T-helper 2 cell treated with Interferon-gamma antibody and Interleukin-4, amounts not matched to agents 5 μg/mL and 100 μg/mL, for 36 hours (primary cell): ENCODE results near the gene TRMT61A.
A peak's percentile ranks its signal among the peaks of the same experiment; 100 is the strongest.

Experiments used
- DNase-seq: peaks from one replicate; pipeline ENCODE4 v3.0.0; 2021; ENCODE audit warnings: low spot score
- H3K27ac Mint-ChIP-seq: one replicate; pipeline ENCODE4 v1.8.0; 2021; ENCODE audit warnings: mild to moderate bottlenecking, mixed read lengths
- H3K27me3 Mint-ChIP-seq: one replicate; pipeline ENCODE4 v1.8.0; 2021; ENCODE audit warnings: low read depth, mixed read lengths
- H3K36me3 Mint-ChIP-seq: one replicate; pipeline ENCODE4 v1.8.0; 2021; ENCODE audit warnings: low read depth, mixed read lengths
- H3K4me1 Mint-ChIP-seq: one replicate; pipeline ENCODE4 v1.8.0; 2021; ENCODE audit warnings: low read depth, mixed read lengths
- H3K4me3 Mint-ChIP-seq: one replicate; pipeline ENCODE4 v1.8.0; 2022; ENCODE audit warnings: mild to moderate bottlenecking, moderate library complexity, mixed read lengths
- H3K9me3 Mint-ChIP-seq: one replicate; pipeline ENCODE4 v1.8.0; 2021; ENCODE audit warnings: mixed read lengths

Gene TRMT61A

GRCh38 chr14:103539056-103539825 lies 10.2 kb downstream of the TRMT61A start:
- no peak for DNase-seq
- Mint-ChIP-seq H3K9me3 (no peaks in the 10 kb centered on the region), H3K27ac (peak overlapping the region; percentile 45), H3K4me3 (no peak overlapping the region), H3K36me3 (no peaks in the 10 kb centered on the region), H3K27me3 (peaks cover 2% of the 10 kb centered on the region), H3K4me1 (no peaks in the 10 kb centered on the region)

GRCh38 chr14:103540821-103541708 lies 12.1 kb downstream of the TRMT61A start:
- H3K27me3 Mint-ChIP-seq: peaks cover 2% of the 10 kb centered on the region

GRCh38 chr14:103541709-103542604 lies 13.0 kb downstream of the TRMT61A start:
- H3K27me3 Mint-ChIP-seq: peaks cover 2% of the 10 kb centered on the region
- H3K36me3 Mint-ChIP-seq: no peaks in the 10 kb centered on the region
- no peaks in the 10 kb centered on the region for H3K9me3 Mint-ChIP-seq
- no peak overlapping the region for H3K4me3 Mint-ChIP-seq
- H3K27ac Mint-ChIP-seq: no peak overlapping the region
- no peak for DNase-seq
- H3K4me1 Mint-ChIP-seq: no peaks in the 10 kb centered on the region

More at GRCh38 chr14:103540821-103541708, 12.1 kb downstream of the TRMT61A start:
- Mint-ChIP-seq H3K4me3 (no peak overlapping the region), H3K4me1 (no peaks in the 10 kb centered on the region), H3K36me3 (no peaks in the 10 kb centered on the region), H3K27ac (no peak overlapping the region), H3K9me3 (no peaks in the 10 kb centered on the region)
- no peak for DNase-seq

DNA sequence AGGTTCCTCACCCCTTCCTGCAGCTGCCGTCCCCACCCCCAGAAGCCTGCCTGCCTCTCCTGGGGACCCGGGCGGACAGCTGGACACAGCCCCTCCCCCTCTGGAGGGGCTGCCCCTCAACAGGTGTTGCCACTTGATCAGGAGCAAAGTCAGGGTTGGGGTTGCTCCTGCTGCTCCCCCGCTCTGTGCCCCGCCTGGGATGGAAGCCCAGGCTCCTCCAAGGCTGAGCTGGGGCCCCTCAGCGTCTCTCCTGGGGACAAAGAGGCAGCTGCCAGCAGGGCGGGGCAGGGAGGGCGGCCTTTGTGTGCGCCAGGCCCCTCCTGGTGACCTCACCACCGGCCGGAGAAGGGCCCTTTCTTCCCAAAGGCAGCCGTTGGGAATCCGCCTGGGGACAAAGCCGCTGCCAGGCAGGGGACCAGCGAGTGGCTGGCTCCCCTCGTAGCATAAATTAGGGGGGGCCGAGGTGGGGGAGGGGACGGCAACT lies 13.7 kb downstream of the TRMT61A start:
- Mint-ChIP-seq H3K4me3 (no peak overlapping the region), H3K36me3 (no peaks in the 10 kb centered on the region), H3K27me3 (peaks cover 2% of the 10 kb centered on the region), H3K27ac (no peak overlapping the region), H3K9me3 (no peaks in the 10 kb centered on the region), H3K4me1 (no peaks in the 10 kb centered on the region)
- DNase-seq: no peak

DNA sequence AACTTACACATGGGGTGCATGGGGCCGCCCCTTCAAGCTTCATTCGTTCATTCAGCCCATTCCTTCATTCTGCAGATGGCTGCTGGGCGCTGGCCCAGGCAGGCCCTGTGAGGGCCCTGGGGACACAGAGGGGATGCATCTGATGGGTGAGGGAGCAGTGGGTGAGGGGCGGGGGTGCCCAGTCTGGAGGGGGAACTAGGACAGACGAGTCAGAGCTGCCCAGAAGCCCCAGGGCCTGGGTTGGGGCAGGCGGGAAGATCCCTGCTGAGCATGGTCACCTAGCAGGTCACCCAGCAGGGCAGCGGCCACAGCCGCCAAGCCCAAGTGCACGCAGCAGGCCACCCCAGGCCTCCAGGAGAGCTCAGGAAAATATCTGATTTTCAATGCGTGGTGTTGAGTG lies 14.1 kb downstream of the TRMT61A start:
- peaks cover 2% of the 10 kb centered on the region for H3K27me3 Mint-ChIP-seq
- DNase-seq: no peak
- H3K36me3 Mint-ChIP-seq: no peaks in the 10 kb centered on the region
- H3K27ac Mint-ChIP-seq: no peak overlapping the region
- no peaks in the 10 kb centered on the region for H3K4me1 Mint-ChIP-seq
- no peaks in the 10 kb centered on the region for H3K9me3 Mint-ChIP-seq
- no peak overlapping the region for H3K4me3 Mint-ChIP-seq

GRCh38 chr14:103543721-103544387 lies 14.9 kb downstream of the TRMT61A start:
- H3K4me1 Mint-ChIP-seq: no peaks in the 10 kb centered on the region

GRCh38 chr14:103544388-103545218 lies 15.6 kb downstream of the TRMT61A start:
- H3K9me3 Mint-ChIP-seq: no peaks in the 10 kb centered on the region
- H3K27ac Mint-ChIP-seq: no peak overlapping the region
- no peaks in the 10 kb centered on the region for H3K27me3 Mint-ChIP-seq
- no peaks in the 10 kb centered on the region for H3K4me1 Mint-ChIP-seq
- H3K4me3 Mint-ChIP-seq: no peak overlapping the region
- H3K36me3 Mint-ChIP-seq: no peaks in the 10 kb centered on the region
- DNase-seq: no peak

More at GRCh38 chr14:103543721-103544387, 14.9 kb downstream of the TRMT61A start:
- Mint-ChIP-seq H3K27me3 (peaks cover 2% of the 10 kb centered on the region), H3K4me3 (no peak overlapping the region), H3K36me3 (no peaks in the 10 kb centered on the region), H3K9me3 (no peaks in the 10 kb centered on the region), H3K27ac (no peak overlapping the region)
- DNase-seq: no peak

GRCh38 chr14:103545219-103545914 lies 16.4 kb downstream of the TRMT61A start:
- no peaks in the 10 kb centered on the region for H3K9me3 Mint-ChIP-seq
- no peaks in the 10 kb centered on the region for H3K36me3 Mint-ChIP-seq
- H3K27ac Mint-ChIP-seq: no peak overlapping the region
- no peak for DNase-seq
- H3K4me1 Mint-ChIP-seq: no peaks in the 10 kb centered on the region
- H3K27me3 Mint-ChIP-seq: no peaks in the 10 kb centered on the region
- H3K4me3 Mint-ChIP-seq: no peak overlapping the region

DNA sequence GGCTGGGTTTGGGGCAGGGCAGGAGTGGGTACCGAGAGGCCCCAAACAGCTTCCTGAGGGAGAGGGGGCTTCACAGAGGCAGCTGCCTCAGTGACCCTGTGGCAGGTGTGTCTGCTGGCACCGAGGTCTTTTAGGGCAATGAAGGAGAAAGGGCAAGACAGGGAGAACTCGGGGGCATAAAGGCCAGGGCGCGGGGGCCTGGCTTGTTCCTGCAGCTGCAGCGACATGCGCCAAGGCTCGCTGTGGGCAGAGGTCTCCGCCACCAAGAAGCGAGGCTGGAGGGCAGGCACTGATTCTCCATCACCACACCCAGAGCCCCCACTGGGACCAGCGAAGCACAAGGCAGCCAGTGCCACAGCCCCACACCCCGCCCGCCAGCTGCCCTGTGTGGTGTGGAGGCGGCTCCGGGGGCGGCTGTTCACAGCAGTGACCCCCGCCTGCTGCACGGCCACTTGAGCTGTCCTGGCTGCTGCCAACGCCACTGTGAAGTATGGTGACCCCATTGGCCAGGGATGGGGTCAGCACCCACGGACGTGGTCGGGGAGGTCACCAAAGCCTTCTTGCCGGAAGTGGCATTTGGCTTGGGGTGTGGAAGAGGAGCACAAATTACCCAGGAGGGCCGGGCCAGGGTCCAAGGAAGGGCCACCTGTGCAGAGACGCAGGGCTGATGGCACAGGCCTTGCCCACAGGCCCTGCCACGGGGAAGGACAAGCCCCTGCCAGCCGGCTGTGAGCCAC lies 17.1 kb downstream of the TRMT61A start:
- DNase-seq: no peak
- H3K27me3 Mint-ChIP-seq: no peaks in the 10 kb centered on the region
- no peak overlapping the region for H3K4me3 Mint-ChIP-seq
- no peaks in the 10 kb centered on the region for H3K36me3 Mint-ChIP-seq
- H3K27ac Mint-ChIP-seq: peak overlapping the region; percentile 26
- no peaks in the 10 kb centered on the region for H3K4me1 Mint-ChIP-seq
- no peaks in the 10 kb centered on the region for H3K9me3 Mint-ChIP-seq

- peak; percentile 51 for DNase-seq
- no peak overlapping the region for H3K27ac Mint-ChIP-seq
- no peaks in the 10 kb centered on the region for H3K27me3 Mint-ChIP-seq
- H3K36me3 Mint-ChIP-seq: no peaks in the 10 kb centered on the region
- H3K4me1 Mint-ChIP-seq: no peaks in the 10 kb centered on the region
- no peak overlapping the region for H3K4me3 Mint-ChIP-seq
- H3K9me3 Mint-ChIP-seq: no peaks in the 10 kb centered on the region
These were observed 17.9 kb downstream of the TRMT61A start for GRCh38 chr14:103546652-103547454.

GRCh38 chr14:103547455-103547940 lies 18.5 kb downstream of the TRMT61A start:
- Mint-ChIP-seq H3K4me1 (no peaks in the 10 kb centered on the region), H3K9me3 (no peaks in the 10 kb centered on the region), H3K27me3 (no peaks in the 10 kb centered on the region), H3K4me3 (no peak overlapping the region), H3K36me3 (no peaks in the 10 kb centered on the region), H3K27ac (no peak overlapping the region)
- DNase-seq: no peak
